Epithelial cell of proximal tubule (primary cell): ENCODE results near the gene POU3F3. TPM values are rescaled to one million over a fixed set of nuclear protein-coding genes. Genes with fewer than 3 reads are reported as not detected.

Experiments
- DNase-seq: peaks from one replicate; pipeline ENCODE4 v3.0.0-alpha.2; 2011; ENCODE audit warnings: low read depth
- H3K4me3 ChIP-seq: 2 replicates; pipeline ENCODE4 v1.5.1; 2011; ENCODE audit warnings: low read depth, mild to moderate bottlenecking, low read length
- CTCF ChIP-seq: conservative IDR thresholded peaks from 2 replicates; pipeline ENCODE4 v1.5.1; 2012; ENCODE audit warnings: low read depth, mild to moderate bottlenecking, low read length
- total RNA-seq: library from RNA; depleted of rRNA; stranded (reverse); fragments of >200 nt; gene quantifications from 2 replicates; pipeline ENCODE4 v1.2.3, GENCODE V29; 2015

POU3F3 gene
- total RNA-seq, 1 donor from 2014 or later: 34.0 TPM

- DNase-seq: no peak
- TF ChIP-seq CTCF: no peak
- peak overlapping the region; percentile 60 for H3K4me3 ChIP-seq
Observed at GRCh38 chr2:104873689-104874054, 19.8 kb downstream of the POU3F3 start.

DNA sequence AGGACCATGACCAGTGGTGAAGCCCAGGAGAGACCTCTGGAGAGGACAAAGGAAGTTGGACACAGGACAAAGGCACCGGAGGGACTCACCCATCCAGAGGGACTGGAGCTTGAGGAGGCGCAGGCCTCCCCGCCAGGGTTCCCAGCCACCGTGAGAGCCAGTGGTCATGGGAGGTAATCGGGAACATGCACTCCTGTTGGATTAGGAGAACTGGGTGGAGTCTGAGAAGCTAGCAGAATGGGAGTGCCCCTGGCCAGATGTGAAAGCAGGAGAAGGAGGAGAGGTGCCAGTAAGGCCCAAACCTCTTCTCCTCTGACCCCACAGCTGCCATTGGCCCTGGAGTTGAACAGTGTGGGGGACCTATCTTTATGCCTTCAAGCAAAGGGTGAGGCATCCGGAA, 20.3 kb downstream of the POU3F3 start:
- no peak for TF ChIP-seq CTCF
- DNase-seq: no peak
- peak overlapping the region; percentile 60 for H3K4me3 ChIP-seq

DNA sequence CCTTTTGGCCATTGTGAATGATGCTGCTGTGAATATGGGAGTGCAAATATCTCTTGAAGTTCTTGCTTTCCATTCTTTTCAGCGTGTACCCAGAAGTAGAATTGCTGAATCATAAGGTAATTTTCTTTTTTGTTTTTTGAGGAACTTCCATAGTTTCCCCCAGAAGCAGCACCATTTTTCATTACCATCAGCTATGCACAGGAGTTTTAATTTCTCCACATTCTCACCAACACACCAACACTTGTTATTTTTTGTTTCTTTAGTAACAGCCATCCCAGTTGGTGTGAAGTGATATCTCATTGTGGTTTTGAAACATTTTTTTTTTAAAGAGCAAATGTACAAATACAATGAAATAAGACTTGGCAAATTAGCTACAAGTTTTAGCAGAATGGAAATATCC, 21.3 kb downstream of the POU3F3 start:
- no peak for DNase-seq
- TF ChIP-seq CTCF: no peak
- H3K4me3 ChIP-seq: no peak overlapping the region

- H3K4me3 ChIP-seq: no peak overlapping the region
- no peak for TF ChIP-seq CTCF
- no peak for DNase-seq
Observed at GRCh38 chr2:104876606-104877570, 23.0 kb downstream of the POU3F3 start.

GRCh38 chr2:104878863-104879512, 25.1 kb downstream of the POU3F3 start:
- no peak for DNase-seq
- TF ChIP-seq CTCF: no peak
- H3K4me3 ChIP-seq: no peak overlapping the region

- TF ChIP-seq CTCF: no peak
- no peak for DNase-seq
- H3K4me3 ChIP-seq: no peak overlapping the region
Observed at GRCh38 chr2:104880076-104880475, 26.2 kb downstream of the POU3F3 start.
